SK-N-SH (cell line): Measurements from ENCODE around the gene CALCR. TPM values are rescaled to one million over a fixed set of nuclear protein-coding genes. Genes with fewer than 3 reads are reported as not detected.

Source experiments
- CTCF ChIA-PET: fragments of 300-600, 350-600 bp; formaldehyde crosslinking; extraction: SDS; loops from one replicate; lab custom pipeline; 2021; lab: Yijun Ruan, JAX
- POLR2A ChIA-PET: fragments of 350-600 bp; sonication (Branson Sonifier 250); formaldehyde crosslinking; extraction: SDS; loops from one replicate; lab custom pipeline; 2020; ENCODE audit warnings: antibody characterized with exemption, inconsistent platforms; lab: Yijun Ruan, JAX
- DNase-seq: peaks from one replicate; pipeline ENCODE4 v3.0.0; 2012
- H2AFZ ChIP-seq: fragments of 200-600 bp; sonication (generic); 2 replicates; pipeline ENCODE4 v1.8.1; 2016; ENCODE audit warnings: antibody characterized with exemption, mild to moderate bottlenecking, low read depth
- H3F3A ChIP-seq: fragments of 200-600 bp; sonication (generic); replicated peaks from 2 replicates; pipeline ENCODE3; 2016; ENCODE audit warnings: antibody characterized with exemption, mild to moderate bottlenecking; ENCODE audit not compliant: insufficient read depth
- H3K27ac ChIP-seq, 2 experiments: fragments of 200-500 bp in 1 of 2; fragments of 200-600 bp in 1 of 2; sonication (Bioruptor generic) in 1 of 2; sonication (generic), shearing (Covaris generic) in 1 of 2; 2 replicates each; pipeline versions ENCODE4 v1.5.1 to v1.6.1; 2014 to 2016; ENCODE audit warnings: low read depth in 2 of 2, inconsistent platforms in 1 of 2, low read length in 1 of 2, mild to moderate bottlenecking in 1 of 2, mixed read lengths in 1 of 2
- H3K27me3 ChIP-seq: fragments of 200-600 bp; sonication (generic), shearing (Covaris generic); 2 replicates; pipeline ENCODE4 v1.6.1; 2016; ENCODE audit warnings: mixed run types; ENCODE audit not compliant: insufficient read depth
- H3K36me3 ChIP-seq, 2 experiments: fragments of 200-500 bp in 1 of 2; fragments of 200-600 bp in 1 of 2; sonication (Bioruptor generic) in 1 of 2; sonication (generic) in 1 of 2; replicated peaks in 1 of 2; 2 replicates each; pipeline versions ENCODE3 to v1.5.1; 2014 to 2016; ENCODE audit warnings: low read length in 1 of 2, mild to moderate bottlenecking in 1 of 2; ENCODE audit not compliant: insufficient read depth in 2 of 2, control insufficient read depth in 1 of 2
- H3K4me1 ChIP-seq, 2 experiments: fragments of 200-500 bp in 1 of 2; fragments of 200-600 bp in 1 of 2; sonication (Bioruptor generic) in 1 of 2; sonication (generic), shearing (Covaris generic) in 1 of 2; 2 replicates each; pipeline versions ENCODE4 v1.5.1 to v1.6.1; 2014 to 2016; ENCODE audit warnings: low read depth in 1 of 2, low read length in 1 of 2, mixed run types in 1 of 2; ENCODE audit not compliant: insufficient read depth in 2 of 2, control insufficient read depth in 1 of 2
- H3K4me2 ChIP-seq: fragments of 200-600 bp; sonication (generic), shearing (Covaris generic); 2 replicates; pipeline ENCODE4 v1.6.1; 2017; ENCODE audit warnings: mixed run types
- H3K4me3 ChIP-seq, 2 experiments: fragments of 200-500 bp in 1 of 2; fragments of 200-600 bp in 1 of 2; sonication (Bioruptor generic) in 1 of 2; sonication (generic), shearing (Covaris generic) in 1 of 2; 2 replicates each; pipeline versions ENCODE4 v1.5.1 to v1.8.1; 2014 to 2016; ENCODE audit warnings: low read depth in 2 of 2, inconsistent platforms in 1 of 2, low read length in 1 of 2, mild to moderate bottlenecking in 1 of 2, mixed read lengths in 1 of 2, moderate library complexity in 1 of 2
- H3K79me2 ChIP-seq: fragments of 200-600 bp; sonication (generic); 2 replicates; pipeline ENCODE4 v1.8.1; 2017; ENCODE audit warnings: mild to moderate bottlenecking; ENCODE audit not compliant: insufficient read depth
- H3K9ac ChIP-seq: fragments of 200-600 bp; sonication (generic); 2 replicates; pipeline ENCODE4 v1.6.1; 2017; ENCODE audit warnings: mixed run types
- H3K9me2 ChIP-seq: fragments of 200-600 bp; sonication (generic); 2 replicates; pipeline ENCODE4 v1.6.1; 2017; ENCODE audit warnings: mixed run types
- H3K9me3 ChIP-seq: fragments of 200-600 bp; sonication (generic); 2 replicates; pipeline ENCODE4 v1.6.1; 2017; ENCODE audit warnings: mixed run types, mild to moderate bottlenecking, moderate library complexity
- H4K20me1 ChIP-seq: fragments of 200-600 bp; sonication (generic); 2 replicates; pipeline ENCODE4 v1.6.1; 2017; ENCODE audit warnings: mild to moderate bottlenecking, mixed run types; ENCODE audit not compliant: insufficient read depth
- EZH2phosphoT487 ChIP-seq: fragments of 200-600 bp; sonication (generic); IDR thresholded peaks from 2 replicates; pipeline ENCODE4 v1.6.1; 2017; ENCODE audit warnings: low read depth, mixed run types, mild to moderate bottlenecking, antibody characterized with exemption, moderate library complexity, borderline replicate concordance
- FOSL2 ChIP-seq: IDR thresholded peaks from 2 replicates; pipeline ENCODE4 v1.4.0; 2012; ENCODE audit warnings: low read depth, mild to moderate bottlenecking, moderate library complexity, borderline replicate concordance
- FOXM1 ChIP-seq: IDR thresholded peaks from 2 replicates; pipeline ENCODE4 v1.4.0; 2012; ENCODE audit warnings: low read depth, mild to moderate bottlenecking
- NFIC ChIP-seq: IDR thresholded peaks from 2 replicates; pipeline ENCODE4 v1.4.0; 2012; ENCODE audit warnings: borderline replicate concordance
- POLR2AphosphoS5 ChIP-seq: IDR thresholded peaks from 2 replicates; pipeline ENCODE4 v1.6.1; 2012; ENCODE audit warnings: low read depth, low read length
- RXRA ChIP-seq: IDR thresholded peaks from 2 replicates; pipeline ENCODE4 v1.4.0; 2012; ENCODE audit warnings: low read depth, mild to moderate bottlenecking, borderline replicate concordance
- USF1 ChIP-seq: IDR thresholded peaks from 2 replicates; pipeline ENCODE4 v1.4.0; 2012; ENCODE audit warnings: low read depth, borderline replicate concordance
- WGBS: methylation state at CpG from one replicate; pipeline ENCODE4 v1.1.6; 2017; ENCODE audit warnings: low lambda C conversion rate; 5-methylcytosine and 5-hydroxymethylcytosine counted together
- polyA plus RNA-seq, 3 experiments: library from polyadenylated mRNA; depleted of rRNA; stranded (reverse); fragments of >200 nt; gene quantifications; 2 replicates each; pipeline ENCODE4 v1.2.3, GENCODE V29; 2012

The CALCR gene
- polyA plus RNA-seq, 1 of the 3 experiments (the other 2 are of a cell fraction) = 0.12 TPM

DNA sequence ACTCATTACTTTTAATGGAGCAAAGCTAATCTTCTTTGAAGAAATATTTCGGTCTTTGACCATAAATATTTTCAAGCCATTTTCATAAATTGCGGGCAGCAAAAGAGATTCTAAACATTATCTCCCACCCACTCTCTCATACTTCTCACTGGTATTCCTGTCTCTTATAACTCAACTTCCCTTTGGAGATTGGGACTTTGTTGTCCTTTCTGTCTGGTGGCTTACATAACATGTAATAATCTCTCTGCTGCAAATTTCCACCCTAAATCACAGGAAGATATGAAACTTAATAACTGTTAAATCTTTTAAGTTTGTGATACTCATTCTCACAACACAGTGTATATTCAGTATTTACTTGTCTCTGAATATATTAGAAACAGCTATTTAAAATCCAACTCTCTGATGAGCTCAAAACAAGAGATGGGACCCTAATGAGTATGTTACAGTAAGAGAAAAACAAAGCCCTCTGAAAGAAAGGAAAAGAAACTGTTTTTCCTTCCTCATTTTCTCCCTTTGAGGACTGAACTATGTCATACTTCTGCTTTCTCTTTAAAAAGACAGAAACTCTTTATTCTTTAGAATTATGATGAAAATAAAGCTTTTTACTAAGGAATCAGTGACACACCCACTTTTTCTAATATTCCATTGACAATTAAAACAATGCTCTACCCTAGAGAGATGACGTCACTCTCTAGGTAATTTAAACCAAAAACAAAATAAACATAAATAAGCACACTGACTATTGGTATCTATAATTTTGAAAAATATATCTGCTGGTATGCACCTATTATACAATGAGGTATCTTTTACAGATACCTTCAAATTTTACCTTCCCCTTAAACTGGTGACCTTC, 14.7 kb downstream of the CALCR start:
- no peaks in the 10 kb centered on the region for H3K79me2 ChIP-seq
- H3K4me1 ChIP-seq = no peaks in the 10 kb centered on the region; a peak in 1 of 4 replicates
- no peaks in the 10 kb centered on the region for H3K9me3 ChIP-seq
- peaks cover 8% of the 10 kb centered on the region; the same call in 1 of the 2 replicates for H3K27me3 ChIP-seq
- no peak overlapping the region for H3K9ac ChIP-seq
- ChIA-PET CTCF (interaction anchor here (0.7 to 2.1 kb wide), 7 partner anchors 9 to 733 kb away, joined by 3 to 9 read pairs (median 4); no protein-coding TSS in a partner anchor), POLR2A (interaction anchor here (0.7 kb wide), 1 partner anchor 357 kb away, joined by 4 read pairs; no protein-coding TSS in a partner anchor)
- 43% methylated on average over 3 of the region's 3 CpGs for WGBS
- TF ChIP-seq FOSL2 = no peak
- no peak for TF ChIP-seq FOXM1
- no peak for TF ChIP-seq POLR2AphosphoS5
- no peak for TF ChIP-seq EZH2phosphoT487
- no peak for TF ChIP-seq USF1
- TF ChIP-seq NFIC = no peak
- no peak overlapping the region for H3K27ac ChIP-seq
- H4K20me1 ChIP-seq = no peaks in the 10 kb centered on the region
- no peak overlapping the region for H3K4me3 ChIP-seq
- no peaks in the 10 kb centered on the region for H3F3A ChIP-seq
- no peaks in the 10 kb centered on the region for H3K9me2 ChIP-seq
- H3K4me2 ChIP-seq = no peak overlapping the region
- no peaks in the 10 kb centered on the region for H3K36me3 ChIP-seq
- DNase-seq = no peak
- H2AFZ ChIP-seq = no peak overlapping the region

DNA sequence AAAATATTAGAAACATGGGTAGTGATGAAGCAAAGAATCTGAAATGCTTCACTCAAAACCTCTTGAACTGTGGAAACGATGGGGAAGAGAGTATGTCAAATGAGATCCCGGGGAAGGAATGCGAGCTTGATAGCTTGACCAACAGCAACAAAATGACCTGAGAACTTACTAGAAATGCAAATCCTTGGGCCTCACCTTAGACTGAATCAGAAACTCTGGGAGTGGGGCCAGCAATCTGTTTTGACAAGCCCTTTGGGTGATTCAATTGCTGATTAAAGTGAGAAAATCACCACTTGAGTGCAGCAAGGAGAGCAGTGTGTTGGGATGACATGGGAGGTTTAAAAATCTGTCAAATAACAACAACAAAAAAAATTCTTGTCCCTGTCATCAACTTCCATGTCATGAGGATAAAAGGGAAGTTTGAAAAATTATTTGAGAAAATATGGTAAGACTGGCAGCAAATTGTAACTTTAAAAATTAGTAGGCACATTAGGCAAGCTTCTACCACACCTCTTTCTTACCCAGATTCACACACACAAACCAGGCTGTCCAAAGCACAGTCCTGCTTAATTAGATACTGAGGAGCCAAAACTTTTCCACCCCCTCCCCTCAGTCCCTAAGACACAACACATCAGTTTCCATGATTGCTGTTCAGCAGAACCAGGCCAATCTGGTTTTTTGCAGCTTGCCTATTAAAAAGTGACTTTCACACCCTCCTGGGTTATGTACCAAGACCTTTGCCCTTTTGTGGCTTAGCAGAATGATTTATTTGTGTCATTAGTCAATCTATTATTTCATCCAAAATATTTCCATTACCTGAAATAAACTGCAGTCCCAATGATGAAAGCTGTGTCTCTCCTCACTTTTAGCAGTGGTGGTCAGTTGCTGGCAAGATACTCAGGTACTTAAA, 15.6 kb downstream of the CALCR start:
- no peak for DNase-seq
- WGBS = 54% methylated on average over 3 of the region's 3 CpGs
- CTCF ChIA-PET = interaction anchor here (0.8 to 2.1 kb wide), 6 partner anchors 8 to 331 kb away, joined by 3 to 9 read pairs (median 4); no protein-coding TSS in a partner anchor

More for the DNA sequence above, 15.6 kb downstream of the CALCR start:
- Histone ChIP-seq H3K9me2 (no peaks in the 10 kb centered on the region), H4K20me1 (no peaks in the 10 kb centered on the region), H3F3A (no peaks in the 10 kb centered on the region), H3K27me3 (peaks cover under 1% of the 10 kb centered on the region; the same call in 1 of the 2 replicates), H3K4me2 (no peak overlapping the region), H2AFZ (no peak overlapping the region), H3K4me3 (no peak overlapping the region), H3K4me1 (no peaks in the 10 kb centered on the region; a peak in 1 of 4 replicates), H3K9me3 (no peaks in the 10 kb centered on the region), H3K27ac (no peak overlapping the region), H3K36me3 (no peaks in the 10 kb centered on the region)
- POLR2A ChIA-PET = interaction anchor here (0.7 kb wide), 1 partner anchor 357 kb away, joined by 4 read pairs; no protein-coding TSS in a partner anchor
- TF ChIP-seq RXRA = no peak
- TF ChIP-seq, all 33 proteins: peak for 0
- no peaks in the 10 kb centered on the region for H3K79me2 ChIP-seq
- no peak overlapping the region for H3K9ac ChIP-seq
